Neuronal stem cell (in vitro differentiated cells): ENCODE measurements around the gene PTH1R.
A peak's percentile ranks its signal among the peaks of the same experiment; 100 is the strongest.

ENCODE experiments used
- DNase-seq: peaks from one replicate; pipeline ENCODE4 v3.0.0-alpha.2; 2013; ENCODE audit warnings: low spot score
- H2AFZ ChIP-seq: one replicate; pipeline ENCODE4 v1.6.1; 2013; ENCODE audit warnings: mild to moderate bottlenecking, low read length, inconsistent platforms
- H2AK5ac ChIP-seq: 2 replicates; pipeline ENCODE4 v1.6.1; 2013; ENCODE audit warnings: low read depth, mild to moderate bottlenecking, inconsistent platforms, low read length, moderate library complexity, mixed read lengths
- H2BK120ac ChIP-seq: 2 replicates; pipeline ENCODE4 v1.6.1; 2013; ENCODE audit warnings: low read depth, mild to moderate bottlenecking, inconsistent platforms, low read length, moderate library complexity, mixed read lengths
- H2BK12ac ChIP-seq: one replicate; pipeline ENCODE4 v1.6.1; 2013; ENCODE audit warnings: low read length, inconsistent platforms
- H2BK15ac ChIP-seq: 2 replicates; pipeline ENCODE4 v1.6.1; 2013; ENCODE audit warnings: mild to moderate bottlenecking, low read length, inconsistent platforms, mixed read lengths
- H2BK5ac ChIP-seq: one replicate; pipeline ENCODE4 v1.6.1; 2013; ENCODE audit warnings: inconsistent platforms, mild to moderate bottlenecking, low read length, moderate library complexity
- H3K14ac ChIP-seq: one replicate; pipeline ENCODE4 v1.6.1; 2013; ENCODE audit warnings: low read length, inconsistent platforms
- H3K18ac ChIP-seq: 2 replicates; pipeline ENCODE4 v1.6.1; 2013; ENCODE audit warnings: low read length, inconsistent platforms
- H3K23ac ChIP-seq: 2 replicates; pipeline ENCODE4 v1.6.1; 2013; ENCODE audit warnings: low read depth, mild to moderate bottlenecking, mixed read lengths, low read length, inconsistent platforms; ENCODE audit not compliant: poor library complexity
- H3K27ac ChIP-seq: replicated peaks from 3 replicates; pipeline ENCODE4 v1.5.1; 2013; ENCODE audit warnings: low read length, inconsistent platforms
- H3K27me3 ChIP-seq, 3 experiments: 2 replicates each; pipeline ENCODE4 v1.6.1; 2013; ENCODE audit warnings: low read length in 3 of 3, mild to moderate bottlenecking in 2 of 3, inconsistent platforms in 1 of 3, low read depth in 1 of 3, mixed read lengths in 1 of 3, moderate library complexity in 1 of 3; ENCODE audit not compliant: control insufficient read depth in 3 of 3, insufficient read depth in 3 of 3
- H3K36me3 ChIP-seq, 2 donors: replicated peaks in 1 of 2; 2 replicates each; pipeline ENCODE4 v1.6.1; 2013; ENCODE audit warnings: low read length in 2 of 2; ENCODE audit not compliant: control insufficient read depth in 2 of 2, insufficient read depth in 2 of 2
- H3K4ac ChIP-seq: 2 replicates; pipeline ENCODE4 v1.6.1; 2013; ENCODE audit warnings: inconsistent platforms, mild to moderate bottlenecking, low read length, moderate library complexity
- H3K4me1 ChIP-seq, 2 donors: 1 replicate in 1 of 2; 2 replicates in 1 of 2; pipeline ENCODE4 v1.6.1; 2013; ENCODE audit warnings: low read length in 2 of 2, low read depth in 1 of 2; ENCODE audit not compliant: control insufficient read depth in 2 of 2, insufficient read depth in 1 of 2
- H3K4me2 ChIP-seq: one replicate; pipeline ENCODE4 v1.6.1; 2013; ENCODE audit warnings: mild to moderate bottlenecking, low read length, inconsistent platforms; ENCODE audit not compliant: insufficient read depth, poor library complexity, severe bottlenecking
- H3K4me3 ChIP-seq, 2 donors: 2 replicates each; pipeline ENCODE4 v1.5.1; 2013; ENCODE audit warnings: low read length in 2 of 2, mild to moderate bottlenecking in 2 of 2, inconsistent platforms in 1 of 2, moderate library complexity in 1 of 2
- H3K79me1 ChIP-seq: one replicate; pipeline ENCODE4 v1.6.1; 2013; ENCODE audit warnings: low read depth, mild to moderate bottlenecking, inconsistent platforms, low read length, moderate library complexity
- H3K9ac ChIP-seq: one replicate; pipeline ENCODE4 v1.6.1; 2013; ENCODE audit warnings: mild to moderate bottlenecking, low read depth, low read length, inconsistent platforms; ENCODE audit not compliant: poor library complexity
- H3K9me3 ChIP-seq, 2 donors: replicated peaks in 1 of 2; 2 replicates each; pipeline versions ENCODE3 to v1.6.1; 2013; ENCODE audit warnings: low read length in 2 of 2, mild to moderate bottlenecking in 2 of 2, inconsistent platforms in 1 of 2, low read depth in 1 of 2, mixed read lengths in 1 of 2, moderate library complexity in 1 of 2; ENCODE audit not compliant: control insufficient read depth in 2 of 2, insufficient read depth in 1 of 2
- H4K8ac ChIP-seq: one replicate; pipeline ENCODE4 v1.6.1; 2013; ENCODE audit warnings: low read depth, mild to moderate bottlenecking, inconsistent platforms, low read length, moderate library complexity
- H4K91ac ChIP-seq: one replicate; pipeline ENCODE4 v1.6.1; 2013; ENCODE audit warnings: low read length, low read depth, mild to moderate bottlenecking, inconsistent platforms; ENCODE audit not compliant: poor library complexity
- WGBS, 2 donors: extraction: QIAGEN DNeasy Blood & Tissue Kit; methylation state at CpG; one replicate each; pipeline ENCODE4 v1.1.7; 2013; ENCODE audit warnings: missing lambda C conversion rate in 2 of 2, mixed read lengths in 1 of 2; ENCODE audit not compliant: insufficient read length in 2 of 2, insufficient replicate concordance in 1 of 2; ENCODE audit errors: extremely low coverage in 2 of 2; 5-methylcytosine and 5-hydroxymethylcytosine counted together

PTH1R gene

DNA sequence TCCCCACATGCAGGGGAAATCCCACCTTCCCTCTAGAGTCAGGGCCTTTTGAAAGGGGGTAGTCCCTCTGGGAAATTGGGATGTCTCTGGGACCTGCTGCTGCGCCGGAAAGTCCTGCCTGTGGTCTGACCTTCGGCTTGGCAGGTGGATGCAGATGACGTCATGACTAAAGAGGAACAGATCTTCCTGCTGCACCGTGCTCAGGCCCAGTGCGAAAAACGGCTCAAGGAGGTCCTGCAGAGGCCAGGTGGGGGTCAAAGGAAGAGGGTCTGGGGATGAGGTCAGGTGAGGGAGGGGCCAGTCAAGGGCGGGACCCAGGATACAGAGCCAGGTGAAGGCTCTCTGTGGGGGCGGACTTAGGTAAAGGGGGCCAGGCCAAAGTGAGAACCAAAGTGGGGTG, 16.2 kb downstream of the PTH1R start:
- Histone ChIP-seq H2BK12ac (no peak overlapping the region), H3K4me2 (no peak overlapping the region), H2BK5ac (no peak overlapping the region), H3K18ac (no peak overlapping the region), H2AFZ (no peak overlapping the region), H3K14ac (no peak overlapping the region), H3K9me3 (no peaks in the 10 kb centered on the region), H3K9ac (no peak overlapping the region), H4K8ac (no peak overlapping the region), H4K91ac (no peak overlapping the region), H3K4me3 (no peak overlapping the region), H3K36me3 (no peaks in the 10 kb centered on the region), H3K4me1 (peaks cover 5 to 12% of the 10 kb centered on the region in 2 donors), H3K27ac (no peak overlapping the region), H2BK120ac (no peak overlapping the region), H2AK5ac (peak overlapping the region; percentile 44), H3K27me3 (peaks cover 0 to 57% (median 21%) of the 10 kb centered on the region in 3 experiments), H2BK15ac (no peak overlapping the region), H3K23ac (no peak overlapping the region), H3K4ac (no peak overlapping the region), H3K79me1 (no peaks in the 10 kb centered on the region)
- WGBS, 2 donors: no CpG with 5 or more reads among the region's 9 CpGs
- no peak for DNase-seq

DNA sequence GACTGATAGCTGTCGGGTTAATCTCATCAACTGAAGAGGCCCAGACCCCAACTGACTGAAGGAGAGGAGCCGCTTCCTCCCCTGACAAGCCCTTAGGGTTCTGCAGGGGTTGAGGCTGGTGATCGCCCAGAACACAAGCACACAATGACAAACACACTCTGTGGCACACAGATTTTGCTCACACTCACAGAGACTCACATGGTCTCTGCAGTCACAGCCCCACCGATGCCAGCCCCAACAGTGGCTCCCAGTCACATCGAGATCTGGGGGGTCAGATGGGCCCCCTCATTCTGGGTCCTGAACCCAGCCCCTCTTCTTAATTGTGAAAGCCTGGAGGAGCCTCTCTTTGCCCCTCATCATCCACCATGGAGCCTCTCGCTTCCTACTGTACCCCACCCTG, 16.7 kb downstream of the PTH1R start:
- Histone ChIP-seq H2AK5ac (peak overlapping the region; percentile 44), H4K8ac (no peak overlapping the region), H3K36me3 (no peaks in the 10 kb centered on the region), H3K27ac (no peak overlapping the region), H3K4me1 (peaks cover 5 to 12% of the 10 kb centered on the region in 2 donors), H2BK12ac (no peak overlapping the region), H3K9ac (no peak overlapping the region), H3K4ac (no peak overlapping the region), H3K14ac (no peak overlapping the region), H3K23ac (no peak overlapping the region), H3K4me2 (no peak overlapping the region), H3K27me3 (peaks cover 0 to 53% (median 21%) of the 10 kb centered on the region in 3 experiments), H3K79me1 (no peaks in the 10 kb centered on the region), H4K91ac (no peak overlapping the region), H3K4me3 (no peak overlapping the region), H2AFZ (no peak overlapping the region), H3K18ac (no peak overlapping the region), H2BK5ac (no peak overlapping the region), H2BK15ac (no peak overlapping the region), H2BK120ac (no peak overlapping the region), H3K9me3 (no peaks in the 10 kb centered on the region)
- DNase-seq: no peak
- WGBS, 2 donors: no CpG with 5 or more reads among the region's 6 CpGs

DNA sequence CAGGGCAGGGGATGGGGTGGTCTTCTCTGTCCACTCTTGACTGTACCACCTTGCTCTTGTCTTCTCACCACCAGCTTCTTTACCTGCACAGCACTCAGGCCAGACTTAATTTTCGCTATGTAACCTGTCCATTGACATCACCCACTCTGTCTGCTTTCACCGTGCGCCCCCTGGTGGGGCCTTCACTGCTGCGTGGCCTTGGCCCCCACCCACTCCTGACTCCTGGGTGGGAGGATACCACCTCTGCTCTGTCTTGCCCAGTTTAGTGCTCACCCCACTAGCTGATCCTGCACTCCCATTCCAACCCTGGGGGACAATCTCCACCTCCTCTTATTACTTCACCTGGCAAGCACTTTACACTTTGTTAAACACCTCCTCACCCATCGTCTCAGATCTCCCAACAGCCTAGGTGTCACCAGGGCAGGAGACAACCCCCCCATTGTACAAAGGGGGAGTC, 17.7 kb downstream of the PTH1R start:
- Histone ChIP-seq H4K91ac (no peak overlapping the region), H3K4me2 (no peak overlapping the region), H3K4me3 (no peak overlapping the region), H3K18ac (no peak overlapping the region), H3K27ac (no peak overlapping the region), H3K4me1 (peaks cover 5 to 12% of the 10 kb centered on the region in 2 donors), H2AFZ (no peak overlapping the region), H3K4ac (no peak overlapping the region), H3K14ac (no peak overlapping the region), H3K79me1 (no peaks in the 10 kb centered on the region), H2BK120ac (no peak overlapping the region), H3K27me3 (peaks cover 0 to 43% (median 16%) of the 10 kb centered on the region in 3 experiments), H3K9me3 (no peaks in the 10 kb centered on the region), H3K36me3 (no peaks in the 10 kb centered on the region), H3K9ac (no peak overlapping the region), H4K8ac (no peak overlapping the region), H3K23ac (no peak overlapping the region), H2BK5ac (no peak overlapping the region), H2AK5ac (no peak overlapping the region), H2BK12ac (no peak overlapping the region), H2BK15ac (no peak overlapping the region)
- no peak for DNase-seq
- WGBS, 2 donors: no CpG with 5 or more reads among the region's 5 CpGs

DNA sequence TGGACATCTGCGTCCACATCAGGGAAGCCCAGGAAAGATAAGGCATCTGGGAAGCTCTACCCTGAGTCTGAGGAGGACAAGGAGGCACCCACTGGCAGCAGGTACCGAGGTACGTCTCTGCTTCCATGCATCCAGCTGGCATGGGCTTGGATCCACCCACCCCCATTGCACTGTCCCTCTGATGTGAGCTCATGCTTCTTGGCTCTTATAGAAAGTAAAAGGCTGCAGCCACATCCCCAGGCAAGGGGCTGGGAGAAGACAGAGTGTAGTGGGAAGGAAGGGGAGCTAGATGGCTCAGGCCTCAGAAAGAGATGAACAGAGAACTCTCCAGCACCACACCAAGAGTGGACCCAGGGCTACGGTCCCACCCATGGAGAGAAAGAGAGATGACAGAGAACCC, 18.2 kb downstream of the PTH1R start:
- H3K9ac ChIP-seq: no peak overlapping the region
- no peak overlapping the region for H3K4me2 ChIP-seq
- peaks cover 2% of the 10 kb centered on the region for H3K79me1 ChIP-seq
- H3K9me3 ChIP-seq: peaks cover 0 to under 1% of the 10 kb centered on the region in 2 donors
- H2BK15ac ChIP-seq: no peak overlapping the region
- no peaks in the 10 kb centered on the region for H3K36me3 ChIP-seq
- H3K4me3 ChIP-seq: no peak overlapping the region
- no peak overlapping the region for H3K4ac ChIP-seq
- H2AK5ac ChIP-seq: peak overlapping the region; percentile 8
- H3K27ac ChIP-seq: no peak overlapping the region
- no peak overlapping the region for H2BK120ac ChIP-seq
- H2BK12ac ChIP-seq: no peak overlapping the region
- WGBS, 2 donors: no CpG with 5 or more reads among the region's 4 CpGs
- no peak overlapping the region for H3K23ac ChIP-seq
- DNase-seq: no peak
- no peak overlapping the region for H2BK5ac ChIP-seq
- peaks cover 5 to 12% of the 10 kb centered on the region in 2 donors for H3K4me1 ChIP-seq
- peak overlapping the region; percentile 59 for H3K14ac ChIP-seq
- no peak overlapping the region for H4K8ac ChIP-seq
- H2AFZ ChIP-seq: no peak overlapping the region
- no peak overlapping the region for H3K18ac ChIP-seq
- peaks cover 0 to 39% (median 16%) of the 10 kb centered on the region in 3 experiments for H3K27me3 ChIP-seq
- H4K91ac ChIP-seq: no peak overlapping the region
